ENCODE measurements around the gene LAPTM5. TPM values are rescaled to one million over a fixed set of nuclear protein-coding genes. Genes with fewer than 3 reads are reported as not detected.

The LAPTM5 gene
- total and polyA plus RNA-seq, 2 of the 8 experiments (the other 6 are each of a cell fraction or from before 2014, with no cell fraction given) = 0.37 to 1.4 TPM

DNA sequence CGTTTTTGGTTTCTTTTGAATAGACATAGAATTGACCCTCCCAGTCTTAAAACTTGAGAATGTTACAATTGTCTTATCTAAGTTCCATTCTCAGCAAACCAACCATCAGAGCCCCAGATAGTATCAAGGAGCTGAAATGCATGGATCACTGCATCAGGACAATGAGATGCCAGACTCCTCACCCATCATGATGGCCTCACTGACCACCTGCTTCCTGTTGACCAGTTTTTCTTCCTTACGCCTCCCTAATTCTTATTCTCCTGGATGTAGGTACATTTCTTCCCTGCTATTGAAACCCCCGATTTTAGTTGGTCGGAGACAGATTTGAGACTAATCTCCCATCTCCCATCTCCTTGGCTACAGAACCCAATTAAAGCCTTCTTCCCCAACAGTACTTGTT lies 51.9 kb downstream of the LAPTM5 start:
- Histone ChIP-seq H3K23me2 (ENCODE audit: low read depth, low read length) (peaks cover 5% of the 10 kb centered on the region; the same call in 1 of the 2 replicates), H2BK5ac (ENCODE audit: low read depth, low read length) (no peak overlapping the region), H2AK5ac (ENCODE audit: low read depth, low read length) (no peak overlapping the region), H4K8ac (ENCODE audit: extremely low read depth, insufficient read depth, low read length) (no peak overlapping the region), H3K4me2 (ENCODE audit: insufficient read depth in 1 of 2, low read depth in 2 of 2, low read length in 2 of 2) (no peak overlapping the region), H3K4me1 (replicated peaks in 1 of 4; ENCODE audit: control insufficient read depth in 3 of 4, insufficient read depth in 4 of 4, low read length in 3 of 4) (peaks cover 0 to 3% (median under 1%) of the 10 kb centered on the region in 4 experiments; a peak in 4 of 7 replicates), H3K18ac (ENCODE audit: extremely low read depth, low read length) (no peak overlapping the region), H4K20me1 (replicated peaks in 1 of 2; ENCODE audit: control insufficient read depth in 1 of 2, insufficient read depth in 2 of 2, low read length in 2 of 2) (peaks cover 0 to 3% of the 10 kb centered on the region in 2 experiments), H3K79me1 (ENCODE audit: low read depth, low read length) (no peaks in the 10 kb centered on the region), H2AFZ (ENCODE audit: low read length) (no peak overlapping the region), H3K9me3 (ENCODE audit: insufficient read depth in 2 of 2, low read depth in 1 of 2, low read length in 1 of 2) (no peaks in the 10 kb centered on the region), H3K4ac (replicated peaks; ENCODE audit: insufficient read length, low read depth, low read length) (no peak overlapping the region), H3K9ac (replicated peaks in 1 of 4; ENCODE audit: extremely low read depth in 1 of 4, low read depth in 3 of 4, low read length in 3 of 4) (no peak overlapping the region), H3K27ac (ENCODE audit: low read depth, low read length) (no peak overlapping the region), H3K14ac (ENCODE audit: insufficient read length) (no peak overlapping the region), H2BK120ac (replicated peaks; ENCODE audit: low read depth, low read length) (no peak overlapping the region), H2BK20ac (ENCODE audit: low read length) (no peak overlapping the region), H2BK12ac (ENCODE audit: low read depth, low read length) (no peak overlapping the region), H2BK15ac (ENCODE audit: low read length) (no peak overlapping the region), H3K36me3 (ENCODE audit: control insufficient read depth in 2 of 4, insufficient read depth in 4 of 4, low read length in 3 of 4) (no peaks in the 10 kb centered on the region), H3K27me3 (replicated peaks in 1 of 4; ENCODE audit: control insufficient read depth in 3 of 4, extremely low read depth in 1 of 4, insufficient read depth in 3 of 4, low read length in 3 of 4) (no peaks in the 10 kb centered on the region), H4K5ac (ENCODE audit: insufficient read length, low read depth, low read length) (no peak overlapping the region), H4K91ac (replicated peaks; ENCODE audit: insufficient read length, low read length) (no peak overlapping the region), H3K4me3 (ENCODE audit: extremely low read depth in 1 of 4, insufficient read depth in 2 of 4, low read depth in 3 of 4, low read length in 4 of 4) (no peak overlapping the region), H3K23ac (ENCODE audit: insufficient read length) (no peak overlapping the region), H3K79me2 (ENCODE audit: control insufficient read depth in 1 of 2, insufficient read depth in 2 of 2, low read length in 2 of 2) (no peaks in the 10 kb centered on the region), H3K56ac (replicated peaks; ENCODE audit: insufficient read length, low read depth, low read length) (no peak overlapping the region)
- TF ChIP-seq FOSL1 (IDR thresholded peaks at IDR 0.05; ENCODE audit: insufficient read depth, low read depth, low read length) (no peak), TCF12 (IDR thresholded peaks at IDR 0.05; ENCODE audit: low read depth, low read length) (no peak), ZNF274 (IDR thresholded peaks at IDR 0.05; ENCODE audit: borderline replicate concordance, extremely low read depth, low read length) (no peak), SIN3A (conservative IDR thresholded peaks at IDR 0.05 in 1 of 2, IDR thresholded peaks at IDR 0.05 in 1 of 2; ENCODE audit: low read depth in 1 of 2, low read length in 2 of 2) (no peak), E2F6 (IDR thresholded peaks at IDR 0.05) (no peak)
- 79% methylated on average over 4 of the region's 4 CpGs; no CpG with 5 or more reads in 1 of the 2 experiments for WGBS, 2 experiments (ENCODE audit: extremely low coverage in 1 of 2, insufficient coverage in 1 of 2, insufficient read length in 1 of 2, insufficient replicate concordance in 2 of 2, low coverage in 1 of 2, low lambda C conversion rate in 2 of 2, missing lambda C conversion rate in 1 of 2)
- DNase-seq (ENCODE audit: low read depth in 1 of 2, low spot score in 2 of 2) (no peak), FAIRE-seq (no peak)
- CTCF ChIA-PET (ENCODE audit: partially characterized antibody) = interaction anchor here (1.1 kb wide), 1 partner anchor 352 kb away, joined by 3 read pairs; no protein-coding TSS in a partner anchor
- POLR2A ChIA-PET (ENCODE audit: partially characterized antibody) = no interaction called here
